ENCODE measurements around the gene RAB3D.
"Not testable (repeated sequence)": the region's sequence is repeated elsewhere in the genome, so short reads cannot be mapped to it uniquely, and the experiment has no call there.

RAB3D gene

GRCh38 chr19:11355160-11356073 lies 16.0 kb upstream of the RAB3D start, which contains the start of gene PLPPR2:
Gene PLPPR2 (plus strand): TSS chr19:11355432. CDS start chr19:11357674, 2,242 bp downstream.
- H3K4me3 ChIP-seq (ENCODE audit: low read depth, low read length), result no peak within 1 kb of the TSS
- TF ChIP-seq MAX (IDR thresholded peaks at IDR 0.05; ENCODE audit: low read depth, low read length) (no peak), MYC (IDR thresholded peaks at IDR 0.05; ENCODE audit: low read depth, low read length) (no peak), POLR2A (IDR thresholded peaks at IDR 0.05; ENCODE audit: extremely low read depth, insufficient read length) (no peak), CTCF (IDR thresholded peaks at IDR 0.05; ENCODE audit: low read depth, low read length) (no peak)
- peak; percentile 89 for DNase-seq (ENCODE audit: low read depth)

- DNase-seq (ENCODE audit: low read depth); H3K4me3 ChIP-seq (ENCODE audit: low read depth, low read length): not testable (repeated sequence)
Observed at GRCh38 chr19:11354102-11354501, 14.6 kb upstream of the RAB3D start.

GRCh38 chr19:11349171-11349570 lies 9.7 kb upstream of the RAB3D start:
- no peak for TF ChIP-seq MYC (IDR thresholded peaks at IDR 0.05; ENCODE audit: low read depth, low read length)
- TF ChIP-seq CTCF (IDR thresholded peaks at IDR 0.05; ENCODE audit: low read depth, low read length), result no peak
- no peak for TF ChIP-seq POLR2A (IDR thresholded peaks at IDR 0.05; ENCODE audit: extremely low read depth, insufficient read length)
- no peak for TF ChIP-seq MAX (IDR thresholded peaks at IDR 0.05; ENCODE audit: low read depth, low read length)
- H3K4me3 ChIP-seq (ENCODE audit: low read depth, low read length), result no peak overlapping the region
- no peak for DNase-seq (ENCODE audit: low read depth)

GRCh38 chr19:11347546-11348039 lies 8.1 kb upstream of the RAB3D start:
- no peak overlapping the region for H3K4me3 ChIP-seq (ENCODE audit: low read depth, low read length)
- no peak for DNase-seq (ENCODE audit: low read depth)
- TF ChIP-seq MYC (IDR thresholded peaks at IDR 0.05; ENCODE audit: low read depth, low read length), result no peak
- no peak for TF ChIP-seq POLR2A (IDR thresholded peaks at IDR 0.05; ENCODE audit: extremely low read depth, insufficient read length)
- no peak for TF ChIP-seq CTCF (IDR thresholded peaks at IDR 0.05; ENCODE audit: low read depth, low read length)
- no peak for TF ChIP-seq MAX (IDR thresholded peaks at IDR 0.05; ENCODE audit: low read depth, low read length)

GRCh38 chr19:11346104-11346940 lies 6.9 kb upstream of the RAB3D start, which contains the start of the genes CCDC159 and TMEM205:
Gene CCDC159 (plus strand): TSS chr19:11346519. CDS start chr19:11346607, 88 bp downstream.
Gene TMEM205 (minus strand): TSS chr19:11346268. CDS start chr19:11345619, 649 bp downstream.
- H3K4me3 ChIP-seq (ENCODE audit: low read depth, low read length), result peak within 1 kb of the TSS; percentile 84
- TF ChIP-seq MAX (IDR thresholded peaks at IDR 0.05; ENCODE audit: low read depth, low read length) (peak; percentile 77), POLR2A (IDR thresholded peaks at IDR 0.05; ENCODE audit: extremely low read depth, insufficient read length) (peak; percentile 40), CTCF (IDR thresholded peaks at IDR 0.05; ENCODE audit: low read depth, low read length) (no peak), MYC (IDR thresholded peaks at IDR 0.05; ENCODE audit: low read depth, low read length) (no peak; the same call in none of the 2 replicates)
- peak; percentile 98 for DNase-seq (ENCODE audit: low read depth)

All from NB4 (cell line).